Measurements from ENCODE around the gene VSIG10.

DNA sequence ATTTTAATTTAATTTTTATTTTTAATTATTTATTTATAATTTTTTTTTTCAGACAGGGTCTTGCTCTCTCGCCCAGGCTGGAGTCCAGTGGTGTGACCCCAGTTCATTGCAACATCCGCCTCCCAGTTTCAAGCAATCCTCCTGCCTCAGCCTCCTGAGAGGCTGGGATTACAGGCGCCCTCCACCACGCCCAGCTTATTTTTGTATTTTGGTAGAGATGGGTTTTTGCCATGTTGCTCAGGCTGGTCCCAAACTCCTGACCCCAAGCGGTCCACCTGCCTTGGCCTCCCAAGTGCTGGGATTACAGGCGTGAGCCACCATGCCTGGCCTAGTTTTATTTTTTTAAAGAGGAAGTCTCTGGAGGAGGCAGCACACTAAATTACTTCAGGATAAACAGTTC lies 18.5 kb upstream of the VSIG10 start:
- TF ChIP-seq, protein P1, sequence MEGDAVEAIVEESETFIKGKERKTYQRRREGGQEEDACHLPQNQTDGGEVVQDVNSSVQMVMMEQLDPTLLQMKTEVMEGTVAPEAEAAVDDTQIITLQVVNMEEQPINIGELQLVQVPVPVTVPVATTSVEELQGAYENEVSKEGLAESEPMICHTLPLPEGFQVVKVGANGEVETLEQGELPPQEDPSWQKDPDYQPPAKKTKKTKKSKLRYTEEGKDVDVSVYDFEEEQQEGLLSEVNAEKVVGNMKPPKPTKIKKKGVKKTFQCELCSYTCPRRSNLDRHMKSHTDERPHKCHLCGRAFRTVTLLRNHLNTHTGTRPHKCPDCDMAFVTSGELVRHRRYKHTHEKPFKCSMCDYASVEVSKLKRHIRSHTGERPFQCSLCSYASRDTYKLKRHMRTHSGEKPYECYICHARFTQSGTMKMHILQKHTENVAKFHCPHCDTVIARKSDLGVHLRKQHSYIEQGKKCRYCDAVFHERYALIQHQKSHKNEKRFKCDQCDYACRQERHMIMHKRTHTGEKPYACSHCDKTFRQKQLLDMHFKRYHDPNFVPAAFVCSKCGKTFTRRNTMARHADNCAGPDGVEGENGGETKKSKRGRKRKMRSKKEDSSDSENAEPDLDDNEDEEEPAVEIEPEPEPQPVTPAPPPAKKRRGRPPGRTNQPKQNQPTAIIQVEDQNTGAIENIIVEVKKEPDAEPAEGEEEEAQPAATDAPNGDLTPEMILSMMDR (IDR thresholded peaks at IDR 0.05; ENCODE audit: low read depth, low read length): no peak
- no peak for TF ChIP-seq MYC (IDR thresholded peaks at IDR 0.05; ENCODE audit: low read depth, low read length)
- no peak for TF ChIP-seq POLR2A (IDR thresholded peaks at IDR 0.05; ENCODE audit: extremely low read depth, insufficient read length)
- TF ChIP-seq, protein P2, sequence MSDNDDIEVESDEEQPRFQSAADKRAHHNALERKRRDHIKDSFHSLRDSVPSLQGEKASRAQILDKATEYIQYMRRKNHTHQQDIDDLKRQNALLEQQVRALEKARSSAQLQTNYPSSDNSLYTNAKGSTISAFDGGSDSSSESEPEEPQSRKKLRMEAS (IDR thresholded peaks at IDR 0.05; ENCODE audit: low read depth, low read length): no peak

Measured in NB4 (cell line).